ENCODE results near the gene CAMTA1. TPM values are rescaled to one million over a fixed set of nuclear protein-coding genes. Genes with fewer than 3 reads are reported as not detected.

CAMTA1 gene
- total RNA-seq, 1 donor from 2014 or later: 268 TPM

DNA sequence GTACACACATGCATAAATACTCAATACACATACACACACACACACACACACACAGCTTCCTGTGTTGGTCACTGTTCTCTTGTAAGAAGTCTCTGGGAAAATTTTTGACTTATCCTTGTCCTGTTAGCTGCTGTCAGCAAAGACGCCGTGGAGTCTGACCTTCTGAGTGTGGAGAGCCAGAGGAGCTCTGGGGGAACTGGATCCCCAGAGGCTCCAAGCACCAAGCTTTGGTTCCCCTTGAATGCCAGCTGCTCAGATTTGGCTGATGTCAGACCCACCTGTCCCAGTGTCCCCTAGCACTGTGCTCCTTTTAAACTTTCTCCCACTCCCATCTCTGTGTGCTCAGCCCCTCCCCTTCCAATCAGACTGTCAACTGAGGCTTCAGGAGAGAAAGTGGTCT is 319.1 kb downstream of the CAMTA1 start:
- Mint-ChIP-seq H3K27ac (peak overlapping the region; percentile 25), H3K36me3 (no peaks in the 10 kb centered on the region), H3K4me1 (peaks cover 3% of the 10 kb centered on the region), H3K9me3 (no peaks in the 10 kb centered on the region), H3K4me3 (no peak overlapping the region), H3K27me3 (ENCODE audit: insufficient read depth, low read depth) (no peaks in the 10 kb centered on the region)
- Histone ChIP-seq H4K20me1 (ENCODE audit: low read depth) (no peaks in the 10 kb centered on the region), H3K36me3 (no peaks in the 10 kb centered on the region), H3K4me2 (no peak overlapping the region), H3K79me2 (ENCODE audit: low read depth) (no peaks in the 10 kb centered on the region), H3K9me3 (ENCODE audit: low read depth) (no peaks in the 10 kb centered on the region), H3K9ac (no peak overlapping the region), H3K4me3 (no peak overlapping the region), H3K4me1 (peaks cover 4% of the 10 kb centered on the region), H2AFZ (replicated peaks) (no peak overlapping the region), H3K27ac (no peak overlapping the region), H3K27me3 (no peaks in the 10 kb centered on the region), H3F3A (ENCODE audit: low read depth) (peaks cover 32% of the 10 kb centered on the region)
- TF ChIP-seq EZH2phosphoT487 (IDR thresholded peaks at IDR 0.05) (no peak), EZH2 (IDR thresholded peaks at IDR 0.05) (no peak)
- TF ChIP-seq, protein P1, sequence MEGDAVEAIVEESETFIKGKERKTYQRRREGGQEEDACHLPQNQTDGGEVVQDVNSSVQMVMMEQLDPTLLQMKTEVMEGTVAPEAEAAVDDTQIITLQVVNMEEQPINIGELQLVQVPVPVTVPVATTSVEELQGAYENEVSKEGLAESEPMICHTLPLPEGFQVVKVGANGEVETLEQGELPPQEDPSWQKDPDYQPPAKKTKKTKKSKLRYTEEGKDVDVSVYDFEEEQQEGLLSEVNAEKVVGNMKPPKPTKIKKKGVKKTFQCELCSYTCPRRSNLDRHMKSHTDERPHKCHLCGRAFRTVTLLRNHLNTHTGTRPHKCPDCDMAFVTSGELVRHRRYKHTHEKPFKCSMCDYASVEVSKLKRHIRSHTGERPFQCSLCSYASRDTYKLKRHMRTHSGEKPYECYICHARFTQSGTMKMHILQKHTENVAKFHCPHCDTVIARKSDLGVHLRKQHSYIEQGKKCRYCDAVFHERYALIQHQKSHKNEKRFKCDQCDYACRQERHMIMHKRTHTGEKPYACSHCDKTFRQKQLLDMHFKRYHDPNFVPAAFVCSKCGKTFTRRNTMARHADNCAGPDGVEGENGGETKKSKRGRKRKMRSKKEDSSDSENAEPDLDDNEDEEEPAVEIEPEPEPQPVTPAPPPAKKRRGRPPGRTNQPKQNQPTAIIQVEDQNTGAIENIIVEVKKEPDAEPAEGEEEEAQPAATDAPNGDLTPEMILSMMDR (IDR thresholded peaks at IDR 0.05): no peak
- peak; percentile 27 for DNase-seq (ENCODE audit: low spot score)

DNA sequence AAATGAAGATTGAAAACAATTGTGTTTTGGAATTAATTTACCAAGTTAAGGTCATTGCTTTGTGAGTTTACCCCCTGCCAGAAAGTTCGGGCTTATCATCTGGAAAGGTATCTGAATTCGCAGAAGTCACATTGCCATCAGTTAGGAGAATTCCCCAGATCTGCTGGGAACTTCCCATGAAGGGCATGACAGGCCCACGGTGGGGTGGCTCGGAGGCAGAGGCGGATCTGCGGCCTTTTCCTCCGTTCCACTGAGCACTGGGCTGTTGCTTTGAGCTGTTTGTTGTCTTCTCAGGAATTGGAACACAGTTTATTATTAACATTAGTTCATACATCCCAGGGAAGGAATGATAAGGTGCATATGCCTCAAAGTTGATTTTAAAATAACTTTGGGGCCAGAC is 320.0 kb downstream of the CAMTA1 start:
- H3K27me3 ChIP-seq: no peaks in the 10 kb centered on the region
- no peak overlapping the region for H2AFZ ChIP-seq (replicated peaks)
- Mint-ChIP-seq H3K4me1 (peaks cover 5% of the 10 kb centered on the region), H3K27ac (no peak overlapping the region), H3K36me3 (no peaks in the 10 kb centered on the region), H3K27me3 (ENCODE audit: insufficient read depth, low read depth) (no peaks in the 10 kb centered on the region), H3K9me3 (no peaks in the 10 kb centered on the region), H3K4me3 (no peak overlapping the region)
- no peaks in the 10 kb centered on the region for H3K79me2 ChIP-seq (ENCODE audit: low read depth)
- H3K9ac ChIP-seq: no peak overlapping the region
- no peaks in the 10 kb centered on the region for H4K20me1 ChIP-seq (ENCODE audit: low read depth)
- H3K4me3 ChIP-seq: no peak overlapping the region
- H3K4me1 ChIP-seq: peaks cover 4% of the 10 kb centered on the region
- H3K27ac ChIP-seq: no peak overlapping the region
- H3F3A ChIP-seq (ENCODE audit: low read depth): peaks cover 32% of the 10 kb centered on the region
- H3K36me3 ChIP-seq: no peaks in the 10 kb centered on the region
- TF ChIP-seq, protein P1 (IDR thresholded peaks at IDR 0.05): no peak
- no peak for TF ChIP-seq EZH2 (IDR thresholded peaks at IDR 0.05)
- no peak for TF ChIP-seq EZH2phosphoT487 (IDR thresholded peaks at IDR 0.05)
- DNase-seq (ENCODE audit: low spot score): no peak
- no peaks in the 10 kb centered on the region for H3K9me3 ChIP-seq (ENCODE audit: low read depth)
- no peak overlapping the region for H3K4me2 ChIP-seq

DNA sequence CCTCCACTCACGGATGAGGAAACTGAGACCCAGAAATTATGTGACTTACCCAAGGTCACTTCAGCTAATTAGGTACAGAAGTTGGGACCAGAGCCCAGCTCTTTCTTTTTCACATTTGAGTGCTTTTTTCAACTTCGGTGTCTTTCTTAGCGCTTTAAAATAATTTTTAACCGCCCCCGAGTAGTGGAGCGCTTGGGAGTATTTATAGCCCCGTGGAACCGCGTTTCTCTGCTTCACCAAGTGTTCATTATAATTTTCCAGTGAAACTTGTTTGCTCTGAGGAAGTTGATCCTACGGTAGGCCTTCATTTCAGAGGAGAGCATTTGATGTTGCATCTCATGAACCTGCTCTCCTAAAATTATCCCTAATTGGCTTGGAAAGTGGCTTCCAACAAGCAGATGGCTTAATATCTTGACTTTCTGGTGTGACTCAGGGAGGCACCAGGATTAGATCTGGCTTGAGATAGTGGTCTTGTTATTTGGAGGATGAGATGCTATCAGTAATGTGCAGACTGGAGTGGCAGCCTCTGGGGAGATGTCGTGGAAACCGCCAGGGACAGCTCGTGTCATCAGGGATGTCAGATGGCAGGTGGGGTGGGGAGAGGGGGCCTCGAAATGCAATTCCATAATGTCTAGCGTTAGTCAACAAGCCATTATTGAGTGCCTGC is 321.3 kb downstream of the CAMTA1 start:
- Mint-ChIP-seq H3K27ac (peak overlapping the region; percentile 30), H3K4me1 (peaks cover 7% of the 10 kb centered on the region), H3K9me3 (no peaks in the 10 kb centered on the region), H3K4me3 (no peak overlapping the region), H3K27me3 (ENCODE audit: insufficient read depth, low read depth) (peaks cover 4% of the 10 kb centered on the region), H3K36me3 (no peaks in the 10 kb centered on the region)
- Histone ChIP-seq H3K36me3 (no peaks in the 10 kb centered on the region), H3K27me3 (no peaks in the 10 kb centered on the region), H4K20me1 (ENCODE audit: low read depth) (no peaks in the 10 kb centered on the region), H3K4me3 (no peak overlapping the region), H3F3A (ENCODE audit: low read depth) (peaks cover 28% of the 10 kb centered on the region), H3K4me1 (peaks cover 4% of the 10 kb centered on the region), H3K9ac (no peak overlapping the region), H3K27ac (no peak overlapping the region), H3K79me2 (ENCODE audit: low read depth) (no peaks in the 10 kb centered on the region), H3K4me2 (no peak overlapping the region), H2AFZ (replicated peaks) (no peak overlapping the region), H3K9me3 (ENCODE audit: low read depth) (no peaks in the 10 kb centered on the region)
- no peak for DNase-seq (ENCODE audit: low spot score)
- no peak for TF ChIP-seq EZH2phosphoT487 (IDR thresholded peaks at IDR 0.05)
- TF ChIP-seq, protein P1 (IDR thresholded peaks at IDR 0.05): no peak
- no peak for TF ChIP-seq EZH2 (IDR thresholded peaks at IDR 0.05)

Measured in neural progenitor cell (in vitro differentiated cells).